ENCODE results near the gene FLNC.

The FLNC gene, protein sequence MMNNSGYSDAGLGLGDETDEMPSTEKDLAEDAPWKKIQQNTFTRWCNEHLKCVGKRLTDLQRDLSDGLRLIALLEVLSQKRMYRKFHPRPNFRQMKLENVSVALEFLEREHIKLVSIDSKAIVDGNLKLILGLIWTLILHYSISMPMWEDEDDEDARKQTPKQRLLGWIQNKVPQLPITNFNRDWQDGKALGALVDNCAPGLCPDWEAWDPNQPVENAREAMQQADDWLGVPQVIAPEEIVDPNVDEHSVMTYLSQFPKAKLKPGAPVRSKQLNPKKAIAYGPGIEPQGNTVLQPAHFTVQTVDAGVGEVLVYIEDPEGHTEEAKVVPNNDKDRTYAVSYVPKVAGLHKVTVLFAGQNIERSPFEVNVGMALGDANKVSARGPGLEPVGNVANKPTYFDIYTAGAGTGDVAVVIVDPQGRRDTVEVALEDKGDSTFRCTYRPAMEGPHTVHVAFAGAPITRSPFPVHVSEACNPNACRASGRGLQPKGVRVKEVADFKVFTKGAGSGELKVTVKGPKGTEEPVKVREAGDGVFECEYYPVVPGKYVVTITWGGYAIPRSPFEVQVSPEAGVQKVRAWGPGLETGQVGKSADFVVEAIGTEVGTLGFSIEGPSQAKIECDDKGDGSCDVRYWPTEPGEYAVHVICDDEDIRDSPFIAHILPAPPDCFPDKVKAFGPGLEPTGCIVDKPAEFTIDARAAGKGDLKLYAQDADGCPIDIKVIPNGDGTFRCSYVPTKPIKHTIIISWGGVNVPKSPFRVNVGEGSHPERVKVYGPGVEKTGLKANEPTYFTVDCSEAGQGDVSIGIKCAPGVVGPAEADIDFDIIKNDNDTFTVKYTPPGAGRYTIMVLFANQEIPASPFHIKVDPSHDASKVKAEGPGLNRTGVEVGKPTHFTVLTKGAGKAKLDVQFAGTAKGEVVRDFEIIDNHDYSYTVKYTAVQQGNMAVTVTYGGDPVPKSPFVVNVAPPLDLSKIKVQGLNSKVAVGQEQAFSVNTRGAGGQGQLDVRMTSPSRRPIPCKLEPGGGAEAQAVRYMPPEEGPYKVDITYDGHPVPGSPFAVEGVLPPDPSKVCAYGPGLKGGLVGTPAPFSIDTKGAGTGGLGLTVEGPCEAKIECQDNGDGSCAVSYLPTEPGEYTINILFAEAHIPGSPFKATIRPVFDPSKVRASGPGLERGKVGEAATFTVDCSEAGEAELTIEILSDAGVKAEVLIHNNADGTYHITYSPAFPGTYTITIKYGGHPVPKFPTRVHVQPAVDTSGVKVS (N-terminal part only)

DNA sequence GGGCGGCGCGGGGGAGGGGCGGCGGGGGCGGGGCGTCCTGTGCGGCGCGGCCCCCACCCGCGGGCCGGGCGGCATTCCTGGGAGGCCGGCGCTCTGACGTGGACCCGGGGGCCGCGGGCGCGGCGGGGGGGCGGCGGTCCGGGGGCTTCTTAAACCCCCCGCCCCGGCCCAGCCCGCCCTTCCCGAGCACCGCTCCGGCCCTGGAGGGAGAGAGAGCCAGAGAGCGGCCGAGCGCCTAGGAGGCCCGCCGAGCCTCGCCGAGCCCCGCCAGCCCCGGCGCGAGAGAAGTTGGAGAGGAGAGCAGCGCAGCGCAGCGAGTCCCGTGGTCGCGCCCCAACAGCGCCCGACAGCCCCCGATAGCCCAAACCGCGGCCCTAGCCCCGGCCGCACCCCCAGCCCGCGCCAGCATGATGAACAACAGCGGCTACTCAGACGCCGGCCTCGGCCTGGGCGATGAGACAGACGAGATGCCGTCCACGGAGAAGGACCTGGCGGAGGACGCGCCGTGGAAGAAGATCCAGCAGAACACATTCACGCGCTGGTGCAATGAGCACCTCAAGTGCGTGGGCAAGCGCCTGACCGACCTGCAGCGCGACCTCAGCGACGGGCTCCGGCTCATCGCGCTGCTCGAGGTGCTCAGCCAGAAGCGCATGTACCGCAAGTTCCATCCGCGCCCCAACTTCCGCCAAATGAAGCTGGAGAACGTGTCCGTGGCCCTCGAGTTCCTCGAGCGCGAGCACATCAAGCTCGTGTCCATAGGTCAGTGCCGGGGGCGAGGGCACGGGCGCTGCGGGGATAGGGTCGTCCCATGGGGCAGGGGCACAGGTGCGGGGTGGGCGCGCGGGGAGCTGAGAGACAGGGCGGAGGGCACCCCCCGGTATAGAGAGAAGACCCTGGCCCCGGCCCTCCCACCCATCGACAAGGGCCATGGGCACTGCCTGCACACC is at the start of gene FLNC:
Gene FLNC (plus strand): TSS at position 176 of the 947 bp plus-strand sequence. CDS start 232 bp downstream, at position 408.
- FAIRE-seq, result no peak
- TF ChIP-seq, protein P1, sequence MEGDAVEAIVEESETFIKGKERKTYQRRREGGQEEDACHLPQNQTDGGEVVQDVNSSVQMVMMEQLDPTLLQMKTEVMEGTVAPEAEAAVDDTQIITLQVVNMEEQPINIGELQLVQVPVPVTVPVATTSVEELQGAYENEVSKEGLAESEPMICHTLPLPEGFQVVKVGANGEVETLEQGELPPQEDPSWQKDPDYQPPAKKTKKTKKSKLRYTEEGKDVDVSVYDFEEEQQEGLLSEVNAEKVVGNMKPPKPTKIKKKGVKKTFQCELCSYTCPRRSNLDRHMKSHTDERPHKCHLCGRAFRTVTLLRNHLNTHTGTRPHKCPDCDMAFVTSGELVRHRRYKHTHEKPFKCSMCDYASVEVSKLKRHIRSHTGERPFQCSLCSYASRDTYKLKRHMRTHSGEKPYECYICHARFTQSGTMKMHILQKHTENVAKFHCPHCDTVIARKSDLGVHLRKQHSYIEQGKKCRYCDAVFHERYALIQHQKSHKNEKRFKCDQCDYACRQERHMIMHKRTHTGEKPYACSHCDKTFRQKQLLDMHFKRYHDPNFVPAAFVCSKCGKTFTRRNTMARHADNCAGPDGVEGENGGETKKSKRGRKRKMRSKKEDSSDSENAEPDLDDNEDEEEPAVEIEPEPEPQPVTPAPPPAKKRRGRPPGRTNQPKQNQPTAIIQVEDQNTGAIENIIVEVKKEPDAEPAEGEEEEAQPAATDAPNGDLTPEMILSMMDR (IDR thresholded peaks at IDR 0.05; ENCODE audit: insufficient read depth, missing control alignments), result no peak
- no peak for DNase-seq (ENCODE audit: insufficient read length, low spot score)

DNA sequence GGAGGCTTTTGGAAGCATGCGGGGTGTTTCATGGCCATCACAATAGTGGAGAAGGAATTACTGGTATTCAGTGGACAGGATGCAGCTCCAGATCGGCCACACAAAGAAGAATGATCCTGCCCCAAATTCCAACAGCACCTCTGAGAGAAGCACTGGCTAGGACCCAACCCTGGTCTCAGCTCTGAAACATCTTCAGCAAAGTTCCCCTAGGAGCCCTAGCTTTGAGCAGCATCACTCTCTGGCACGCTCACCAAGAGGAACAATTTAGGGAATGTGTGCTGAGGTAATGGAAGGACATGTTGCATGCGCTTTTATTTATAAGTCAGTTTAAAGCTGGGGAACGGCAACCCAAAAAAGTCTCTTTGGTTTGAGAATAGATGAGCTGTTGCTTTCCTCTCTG is 49.1 kb upstream of the FLNC start:
- DNase-seq (ENCODE audit: insufficient read length, low spot score), result no peak
- TF ChIP-seq, protein P1 (IDR thresholded peaks at IDR 0.05; ENCODE audit: insufficient read depth, missing control alignments), result no peak
- FAIRE-seq, result no peak

DNA sequence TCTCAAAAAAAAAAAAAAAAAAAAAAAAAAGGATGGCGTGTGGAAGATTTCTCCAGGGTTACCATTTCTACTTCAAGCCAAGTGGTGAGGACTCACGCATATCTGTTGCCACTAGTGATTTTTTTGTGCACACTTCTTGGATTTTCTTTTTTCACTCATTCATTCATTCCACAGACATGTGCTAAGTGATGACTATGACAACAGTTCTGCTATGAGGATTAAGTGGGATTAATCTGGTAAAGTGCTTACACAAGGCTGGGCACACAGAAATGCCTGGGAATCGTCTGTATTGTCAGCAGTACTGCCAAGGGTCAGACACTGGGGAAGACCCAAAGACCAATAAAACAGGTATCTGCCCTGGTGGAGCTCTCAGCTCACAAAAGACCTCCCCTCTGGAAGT is 48.4 kb upstream of the FLNC start:
- TF ChIP-seq, protein P1 (IDR thresholded peaks at IDR 0.05; ENCODE audit: insufficient read depth, missing control alignments), result no peak
- DNase-seq (ENCODE audit: insufficient read length, low spot score), result no peak
- no peak for FAIRE-seq

DNA sequence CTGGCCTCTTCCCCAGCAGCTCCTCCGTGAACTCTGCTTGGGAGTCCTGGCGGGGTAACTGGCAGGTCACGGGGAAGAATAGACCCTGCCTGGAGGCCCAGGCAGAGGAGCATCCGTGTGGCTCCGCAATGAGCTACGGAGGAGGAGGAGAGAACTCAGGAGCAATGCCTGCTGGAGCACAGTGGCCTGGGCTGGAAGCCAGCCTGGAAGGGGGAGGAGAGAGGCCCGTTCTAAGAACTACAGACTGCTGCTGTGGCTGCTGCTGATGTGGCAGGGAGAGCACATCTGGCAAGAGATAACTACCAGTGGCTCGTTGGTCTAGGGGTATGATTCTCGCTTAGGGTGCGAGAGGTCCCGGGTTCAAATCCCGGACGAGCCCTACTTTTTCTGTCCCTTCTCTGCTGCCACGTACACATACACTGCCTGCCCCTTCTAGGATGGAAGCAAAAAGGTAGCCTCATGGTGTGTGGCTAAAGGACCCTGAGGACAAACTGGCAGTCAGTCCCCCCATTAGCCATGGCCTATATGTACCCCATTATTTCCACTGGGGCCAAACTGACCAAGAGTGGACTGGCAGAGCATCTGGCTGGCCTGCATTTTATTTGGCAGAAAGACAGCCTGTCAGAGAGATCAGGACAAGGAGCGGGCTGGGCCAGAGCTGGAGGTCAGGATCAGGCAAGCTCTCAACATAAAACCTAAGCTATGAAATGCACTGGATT is 46.9 kb upstream of the FLNC start:
- no peak for FAIRE-seq
- TF ChIP-seq, protein P1 (IDR thresholded peaks at IDR 0.05; ENCODE audit: insufficient read depth, missing control alignments), result no peak
- no peak for DNase-seq (ENCODE audit: insufficient read length, low spot score)

DNA sequence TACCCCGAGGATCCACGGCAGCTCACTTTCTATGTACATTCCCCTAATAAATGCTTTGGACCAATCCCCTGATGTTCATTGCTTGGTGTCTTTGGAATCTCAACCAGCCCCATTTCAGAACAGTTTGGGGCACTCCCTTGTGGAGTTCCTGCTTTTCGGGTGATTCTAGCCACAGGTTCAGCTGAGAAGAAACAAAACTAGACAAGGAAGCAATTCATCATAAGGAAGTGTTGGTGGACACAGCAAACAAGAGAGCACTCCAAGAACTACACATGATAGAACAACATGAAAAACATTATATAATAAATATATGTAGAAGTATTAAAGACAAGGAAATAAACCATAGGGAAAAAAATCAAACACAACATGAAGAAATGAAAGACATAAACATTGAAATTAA is 44.5 kb upstream of the FLNC start:
- FAIRE-seq (no peak), DNase-seq (ENCODE audit: insufficient read length, low spot score) (no peak)
- TF ChIP-seq, protein P1 (IDR thresholded peaks at IDR 0.05; ENCODE audit: insufficient read depth, missing control alignments), result no peak

All from D721Med (cell line).